HUES6 (cell line): ENCODE results near the gene RBSN.
"Not testable (repeated sequence)": the region's sequence is repeated elsewhere in the genome, so short reads cannot be mapped to it uniquely, and the experiment has no call there.

Experiments
- H3K27ac ChIP-seq: 2 replicates; pipeline ENCODE4 v1.7.0; 2013; ENCODE audit warnings: low read depth, mild to moderate bottlenecking, low read length, inconsistent platforms
- H3K27me3 ChIP-seq: 2 replicates; pipeline ENCODE4 v1.6.1; 2013; ENCODE audit warnings: low read length; ENCODE audit not compliant: control insufficient read depth, insufficient read depth
- H3K36me3 ChIP-seq: 2 replicates; pipeline ENCODE4 v1.6.1; 2013; ENCODE audit warnings: low read length; ENCODE audit not compliant: control insufficient read depth, insufficient read depth
- H3K4me1 ChIP-seq: 2 replicates; pipeline ENCODE4 v1.6.1; 2013; ENCODE audit warnings: low read length; ENCODE audit not compliant: control insufficient read depth, insufficient read depth
- H3K4me3 ChIP-seq: 2 replicates; pipeline ENCODE4 v1.5.1; 2013; ENCODE audit warnings: low read depth, low read length
- H3K9ac ChIP-seq: one replicate; pipeline ENCODE4 v1.6.1; 2013; ENCODE audit warnings: mild to moderate bottlenecking, low read length
- H3K9me3 ChIP-seq: 2 replicates; pipeline ENCODE4 v1.6.1; 2013; ENCODE audit warnings: low read depth, low read length; ENCODE audit not compliant: control insufficient read depth, insufficient read depth

Gene RBSN

GRCh38 chr3:15098503-15099363 lies at the start of gene RBSN:
Gene RBSN, minus strand, starts transcription at chr3:15099148. Its CDS starts 3,028 bp downstream, at chr3:15096120.
- H3K36me3 ChIP-seq: peaks cover 27% of the 10 kb centered on the region
- no peaks in the 10 kb centered on the region for H3K9me3 ChIP-seq
- peak within 1 kb of the TSS; percentile 93 for H3K9ac ChIP-seq
- no peaks in the 10 kb centered on the region for H3K27me3 ChIP-seq
- peak within 1 kb of the TSS; percentile 98 for H3K4me3 ChIP-seq
- peak within 1 kb of the TSS; percentile 57; the same call in 1 of the 2 replicates for H3K27ac ChIP-seq
- peaks cover 13% of the 10 kb centered on the region for H3K4me1 ChIP-seq

- Histone ChIP-seq H3K9ac (no peak overlapping the region), H3K4me3 (no peak overlapping the region), H3K36me3 (no peaks in the 10 kb centered on the region), H3K4me1 (peaks cover 3% of the 10 kb centered on the region; the same call in 1 of the 2 replicates), H3K27ac (no peak overlapping the region), H3K9me3 (no peaks in the 10 kb centered on the region), H3K27me3 (peaks cover 16% of the 10 kb centered on the region)
Observed at GRCh38 chr3:15148614-15149013, 49.7 kb upstream of the RBSN start.

- not testable (repeated sequence) for H3K9me3 ChIP-seq, H3K4me1 ChIP-seq, H3K27me3 ChIP-seq, H3K27ac ChIP-seq, H3K9ac ChIP-seq, H3K36me3 ChIP-seq, H3K4me3 ChIP-seq
Observed at GRCh38 chr3:15136885-15137284, 37.9 kb upstream of the RBSN start.

- not testable (repeated sequence) for H3K27me3 ChIP-seq, H3K4me3 ChIP-seq, H3K27ac ChIP-seq, H3K4me1 ChIP-seq, H3K36me3 ChIP-seq, H3K9me3 ChIP-seq, H3K9ac ChIP-seq
Observed at GRCh38 chr3:15134968-15135367, 36.0 kb upstream of the RBSN start.

GRCh38 chr3:15128403-15128802 lies 29.5 kb upstream of the RBSN start:
- not testable (repeated sequence) for H3K9ac ChIP-seq, H3K4me3 ChIP-seq, H3K9me3 ChIP-seq, H3K36me3 ChIP-seq, H3K27me3 ChIP-seq, H3K27ac ChIP-seq, H3K4me1 ChIP-seq

- not testable (repeated sequence) for H3K27me3 ChIP-seq, H3K4me1 ChIP-seq, H3K27ac ChIP-seq, H3K4me3 ChIP-seq, H3K36me3 ChIP-seq, H3K9ac ChIP-seq, H3K9me3 ChIP-seq
Observed at GRCh38 chr3:15126975-15127374, 28.0 kb upstream of the RBSN start.

GRCh38 chr3:15122398-15122797 lies 23.4 kb upstream of the RBSN start:
- Histone ChIP-seq H3K9me3 (no peaks in the 10 kb centered on the region), H3K27me3 (peaks cover 7% of the 10 kb centered on the region; the same call in 1 of the 2 replicates), H3K36me3 (no peaks in the 10 kb centered on the region), H3K4me3 (no peak overlapping the region), H3K4me1 (no peaks in the 10 kb centered on the region), H3K27ac (no peak overlapping the region), H3K9ac (no peak overlapping the region)

- Histone ChIP-seq H3K4me1 (no peaks in the 10 kb centered on the region), H3K27me3 (peaks cover 7% of the 10 kb centered on the region; the same call in 1 of the 2 replicates), H3K4me3 (no peak overlapping the region), H3K9ac (no peak overlapping the region), H3K36me3 (no peaks in the 10 kb centered on the region), H3K27ac (no peak overlapping the region), H3K9me3 (no peaks in the 10 kb centered on the region)
Observed at GRCh38 chr3:15121936-15122335, 23.0 kb upstream of the RBSN start.

- no peak overlapping the region for H3K4me3 ChIP-seq
- no peaks in the 10 kb centered on the region for H3K4me1 ChIP-seq
- no peaks in the 10 kb centered on the region for H3K36me3 ChIP-seq
- no peak overlapping the region for H3K9ac ChIP-seq
- H3K9me3 ChIP-seq: peaks cover 1% of the 10 kb centered on the region; the same call in 1 of the 2 replicates
- no peak overlapping the region for H3K27ac ChIP-seq
- peaks cover 7% of the 10 kb centered on the region; the same call in 1 of the 2 replicates for H3K27me3 ChIP-seq
Observed at GRCh38 chr3:15120986-15121385, 22.0 kb upstream of the RBSN start.

- Histone ChIP-seq H3K4me1 (peaks cover 13% of the 10 kb centered on the region), H3K9ac (no peak overlapping the region)
Observed at GRCh38 chr3:15117011-15117410, 18.1 kb upstream of the RBSN start.

GRCh38 chr3:15116032-15116669 lies 17.2 kb upstream of the RBSN start:
- peaks cover 13% of the 10 kb centered on the region for H3K4me1 ChIP-seq
- H3K4me3 ChIP-seq: no peak overlapping the region
- no peak overlapping the region for H3K27ac ChIP-seq
- H3K9ac ChIP-seq: no peak overlapping the region
- no peaks in the 10 kb centered on the region for H3K36me3 ChIP-seq
- peaks cover 7% of the 10 kb centered on the region; the same call in 1 of the 2 replicates for H3K27me3 ChIP-seq
- peaks cover 2% of the 10 kb centered on the region; the same call in 1 of the 2 replicates for H3K9me3 ChIP-seq

More at GRCh38 chr3:15117011-15117410, 18.1 kb upstream of the RBSN start:
- Histone ChIP-seq H3K27me3 (peaks cover 7% of the 10 kb centered on the region; the same call in 1 of the 2 replicates), H3K9me3 (peaks cover 2% of the 10 kb centered on the region; the same call in 1 of the 2 replicates), H3K36me3 (no peaks in the 10 kb centered on the region), H3K4me3 (no peak overlapping the region), H3K27ac (no peak overlapping the region)
